ENCODE data around the gene COPZ2. TPM values are rescaled to one million over a fixed set of nuclear protein-coding genes. Genes with fewer than 3 reads are reported as not detected.

The COPZ2 gene
- polyA plus RNA-seq, 1 of the 3 experiments (the other 2 are of a cell fraction) = 36.9 TPM

GRCh38 chr17:48064638-48065037, 27.0 kb upstream of the COPZ2 start (continued):
- TF ChIP-seq MEF2A (IDR thresholded peaks at IDR 0.05; ENCODE audit: borderline replicate concordance, low read depth) (no peak), FOXJ3 (CRISPR knock-in tag; IDR thresholded peaks at IDR 0.05) (no peak), NFIC (IDR thresholded peaks at IDR 0.05; ENCODE audit: borderline replicate concordance) (no peak)

- H3K36me3 ChIP-seq (replicated peaks in 1 of 2; ENCODE audit: control insufficient read depth in 1 of 2, insufficient read depth in 2 of 2, low read length in 1 of 2) = peaks cover 71 to 84% of the 10 kb centered on the region in 2 experiments
- TF ChIP-seq JUND (IDR thresholded peaks at IDR 0.05) = no peak
- TF ChIP-seq FOXM1 (IDR thresholded peaks at IDR 0.05; ENCODE audit: low read depth) = no peak
- no peak for TF ChIP-seq TAF1 (IDR thresholded peaks at IDR 0.05; ENCODE audit: borderline replicate concordance, low read depth, low read length)
- TF ChIP-seq, protein P1, sequence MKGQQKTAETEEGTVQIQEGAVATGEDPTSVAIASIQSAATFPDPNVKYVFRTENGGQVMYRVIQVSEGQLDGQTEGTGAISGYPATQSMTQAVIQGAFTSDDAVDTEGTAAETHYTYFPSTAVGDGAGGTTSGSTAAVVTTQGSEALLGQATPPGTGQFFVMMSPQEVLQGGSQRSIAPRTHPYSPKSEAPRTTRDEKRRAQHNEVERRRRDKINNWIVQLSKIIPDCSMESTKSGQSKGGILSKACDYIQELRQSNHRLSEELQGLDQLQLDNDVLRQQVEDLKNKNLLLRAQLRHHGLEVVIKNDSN (IDR thresholded peaks at IDR 0.05; ENCODE audit: borderline replicate concordance, low read depth) = no peak
- no peak for TF ChIP-seq SMC3 (IDR thresholded peaks at IDR 0.05; ENCODE audit: low read depth, low read length)
- TF ChIP-seq POLR2AphosphoS5 (IDR thresholded peaks at IDR 0.05; ENCODE audit: low read depth, low read length) = no peak
- TF ChIP-seq SIN3A (IDR thresholded peaks at IDR 0.05; ENCODE audit: borderline replicate concordance, low read depth, low read length) = no peak
- TF ChIP-seq, protein P2, sequence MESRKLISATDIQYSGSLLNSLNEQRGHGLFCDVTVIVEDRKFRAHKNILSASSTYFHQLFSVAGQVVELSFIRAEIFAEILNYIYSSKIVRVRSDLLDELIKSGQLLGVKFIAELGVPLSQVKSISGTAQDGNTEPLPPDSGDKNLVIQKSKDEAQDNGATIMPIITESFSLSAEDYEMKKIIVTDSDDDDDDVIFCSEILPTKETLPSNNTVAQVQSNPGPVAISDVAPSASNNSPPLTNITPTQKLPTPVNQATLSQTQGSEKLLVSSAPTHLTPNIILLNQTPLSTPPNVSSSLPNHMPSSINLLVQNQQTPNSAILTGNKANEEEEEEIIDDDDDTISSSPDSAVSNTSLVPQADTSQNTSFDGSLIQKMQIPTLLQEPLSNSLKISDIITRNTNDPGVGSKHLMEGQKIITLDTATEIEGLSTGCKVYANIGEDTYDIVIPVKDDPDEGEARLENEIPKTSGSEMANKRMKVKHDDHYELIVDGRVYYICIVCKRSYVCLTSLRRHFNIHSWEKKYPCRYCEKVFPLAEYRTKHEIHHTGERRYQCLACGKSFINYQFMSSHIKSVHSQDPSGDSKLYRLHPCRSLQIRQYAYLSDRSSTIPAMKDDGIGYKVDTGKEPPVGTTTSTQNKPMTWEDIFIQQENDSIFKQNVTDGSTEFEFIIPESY (IDR thresholded peaks at IDR 0.05; ENCODE audit: borderline replicate concordance, low read depth) = no peak
- no peak for TF ChIP-seq ELF1 (IDR thresholded peaks at IDR 0.05)
- no peak for TF ChIP-seq NFIC (IDR thresholded peaks at IDR 0.05; ENCODE audit: borderline replicate concordance)
- no peak for TF ChIP-seq EZH2phosphoT487 (IDR thresholded peaks at IDR 0.05; ENCODE audit: borderline replicate concordance, low read depth)
- no peak for TF ChIP-seq TCF12 (IDR thresholded peaks at IDR 0.05)
- no peak for TF ChIP-seq USF2 (IDR thresholded peaks at IDR 0.05; ENCODE audit: borderline replicate concordance, low read depth, low read length)
- TF ChIP-seq, protein P3, sequence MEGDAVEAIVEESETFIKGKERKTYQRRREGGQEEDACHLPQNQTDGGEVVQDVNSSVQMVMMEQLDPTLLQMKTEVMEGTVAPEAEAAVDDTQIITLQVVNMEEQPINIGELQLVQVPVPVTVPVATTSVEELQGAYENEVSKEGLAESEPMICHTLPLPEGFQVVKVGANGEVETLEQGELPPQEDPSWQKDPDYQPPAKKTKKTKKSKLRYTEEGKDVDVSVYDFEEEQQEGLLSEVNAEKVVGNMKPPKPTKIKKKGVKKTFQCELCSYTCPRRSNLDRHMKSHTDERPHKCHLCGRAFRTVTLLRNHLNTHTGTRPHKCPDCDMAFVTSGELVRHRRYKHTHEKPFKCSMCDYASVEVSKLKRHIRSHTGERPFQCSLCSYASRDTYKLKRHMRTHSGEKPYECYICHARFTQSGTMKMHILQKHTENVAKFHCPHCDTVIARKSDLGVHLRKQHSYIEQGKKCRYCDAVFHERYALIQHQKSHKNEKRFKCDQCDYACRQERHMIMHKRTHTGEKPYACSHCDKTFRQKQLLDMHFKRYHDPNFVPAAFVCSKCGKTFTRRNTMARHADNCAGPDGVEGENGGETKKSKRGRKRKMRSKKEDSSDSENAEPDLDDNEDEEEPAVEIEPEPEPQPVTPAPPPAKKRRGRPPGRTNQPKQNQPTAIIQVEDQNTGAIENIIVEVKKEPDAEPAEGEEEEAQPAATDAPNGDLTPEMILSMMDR (IDR thresholded peaks at IDR 0.05) = no peak
- no peak for TF ChIP-seq MEF2A (IDR thresholded peaks at IDR 0.05; ENCODE audit: borderline replicate concordance, low read depth)
- TF ChIP-seq CHD2 (IDR thresholded peaks at IDR 0.05; ENCODE audit: low read length, partially characterized antibody) = no peak
- no peak overlapping the region for H3K27ac ChIP-seq (ENCODE audit: low read depth in 2 of 2, low read length in 1 of 2)
- ChIA-PET POLR2A (interaction anchor here (1.0 to 1.9 kb wide), 3 partner anchors 14 to 36 kb away, joined by 3 to 5 read pairs (median 3); partner anchors contain the start of gene NFE2L1), CTCF (interaction anchor here (0.7 to 44.3 kb wide), 7 partner anchors 14 to 112 kb away, joined by 3 to 1200 read pairs (median 5); partner anchors contain the start of genes COPZ2 and NFE2L1)
- no peaks in the 10 kb centered on the region for H3K9me2 ChIP-seq
- DNase-seq = no peak
- H3F3A ChIP-seq (replicated peaks; ENCODE audit: insufficient read depth) = peaks cover 41% of the 10 kb centered on the region
- peaks cover 44% of the 10 kb centered on the region; the same call in 1 of the 2 replicates for H3K79me2 ChIP-seq (ENCODE audit: insufficient read depth)
- WGBS (ENCODE audit: low lambda C conversion rate) = 96% methylated on average over 7 of the region's 7 CpGs
- no peaks in the 10 kb centered on the region for H3K27me3 ChIP-seq (ENCODE audit: insufficient read depth)
- no peak overlapping the region for H2AFZ ChIP-seq (ENCODE audit: low read depth)
- H3K9ac ChIP-seq = no peak overlapping the region
- H3K4me1 ChIP-seq (ENCODE audit: control insufficient read depth in 1 of 2, insufficient read depth in 2 of 2, low read depth in 1 of 2, low read length in 1 of 2) = peaks cover 0 to 2% of the 10 kb centered on the region in 2 experiments; a peak in 1 of 4 replicates
- no peak overlapping the region for H3K4me3 ChIP-seq (ENCODE audit: low read depth in 2 of 2, low read length in 1 of 2)
- H3K9me3 ChIP-seq = no peaks in the 10 kb centered on the region
- peaks cover 12% of the 10 kb centered on the region; the same call in 1 of the 2 replicates for H4K20me1 ChIP-seq (ENCODE audit: insufficient read depth)
- H3K4me2 ChIP-seq = no peak overlapping the region
Measured at GRCh38 chr17:48062273-48062672, 24.7 kb upstream of the COPZ2 start.

All from SK-N-SH (cell line).